Stimulated activated CD4-positive, alpha-beta T cell treated with anti-CD3 and anti-CD28 coated beads, Interleukin-1b, Interleukin-23, amount 100 ng/mL, for 1 hour (primary cell): Measurements from ENCODE around the gene LMNTD2.

Source experiments
- DNase-seq, 2 donors: peaks; one replicate each; pipeline ENCODE4 v3.0.0-alpha.2; 2020; ENCODE audit warnings: low read depth in 2 of 2

Gene LMNTD2

DNA sequence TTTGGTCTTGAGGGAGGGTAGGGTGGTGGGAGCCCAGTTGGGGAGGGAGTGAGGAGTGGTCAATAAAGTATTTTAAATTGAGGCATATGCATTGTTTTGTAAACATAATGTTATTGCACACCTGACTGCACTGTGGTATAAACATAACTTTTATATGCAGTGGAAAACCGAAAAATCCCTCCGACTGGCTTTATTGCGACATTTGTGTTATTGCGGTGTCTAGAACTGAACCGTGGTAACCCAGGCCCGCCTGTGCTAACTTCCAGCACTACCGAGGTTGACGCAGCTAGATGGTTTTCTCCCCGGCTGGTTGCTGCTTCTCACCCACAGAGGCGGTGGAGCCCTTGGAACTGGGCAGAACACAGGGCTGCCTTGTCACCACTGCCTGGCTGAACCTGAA, 45.9 kb downstream of the LMNTD2 start:
- no peak for DNase-seq

DNA sequence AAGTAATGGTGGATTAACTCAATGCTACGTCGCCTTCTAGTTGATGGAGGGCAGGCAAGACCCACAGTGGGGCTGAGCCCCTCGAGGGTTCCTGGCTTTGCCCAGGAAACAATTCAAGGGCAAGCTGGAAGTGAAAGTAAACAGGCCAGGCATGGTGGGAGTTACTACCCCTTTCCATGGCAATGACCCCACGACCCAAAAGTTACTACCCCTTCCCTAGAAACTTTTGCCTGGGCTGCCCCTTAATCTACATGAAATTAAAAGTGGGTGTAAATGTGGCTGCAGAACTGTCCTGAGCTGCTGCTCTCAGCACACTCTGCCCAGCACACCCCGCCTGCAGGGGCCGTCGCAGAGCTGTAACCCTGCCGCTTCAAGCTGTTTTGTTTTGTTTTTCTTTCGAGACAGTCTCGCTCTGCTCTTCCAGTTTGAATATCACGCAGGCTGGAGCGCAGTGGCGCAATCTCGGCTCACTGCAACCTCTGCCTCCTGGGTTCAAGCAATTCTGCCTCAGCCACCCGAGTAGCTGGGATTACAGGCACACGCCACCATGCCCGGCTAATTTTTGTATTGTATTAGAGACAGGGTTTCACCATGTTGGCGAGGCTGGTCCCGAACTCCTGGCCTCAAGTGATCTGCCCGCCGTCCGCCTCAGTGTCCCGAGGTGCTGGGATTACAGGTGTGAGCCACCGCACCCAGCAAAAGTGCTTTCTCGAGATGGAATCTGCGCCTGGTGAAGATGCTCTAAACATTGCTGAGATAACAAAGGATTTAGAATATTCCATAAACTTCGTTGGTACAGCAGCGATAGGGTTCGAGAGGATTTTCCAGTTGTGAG, 47.6 kb downstream of the LMNTD2 start:
- no peak for DNase-seq

GRCh38 chr11:508956-509355, 51.6 kb downstream of the LMNTD2 start:
- DNase-seq = no peak

- no peak for DNase-seq
These were observed 52.6 kb downstream of the LMNTD2 start for GRCh38 chr11:507727-508515.

GRCh38 chr11:506995-507726, 53.4 kb downstream of the LMNTD2 start, which contains the start of gene RNH1:
Gene RNH1 (minus strand): TSS chr11:507242. CDS start chr11:502162, 5,080 bp downstream.
- peak; percentile 99 for DNase-seq

DNA sequence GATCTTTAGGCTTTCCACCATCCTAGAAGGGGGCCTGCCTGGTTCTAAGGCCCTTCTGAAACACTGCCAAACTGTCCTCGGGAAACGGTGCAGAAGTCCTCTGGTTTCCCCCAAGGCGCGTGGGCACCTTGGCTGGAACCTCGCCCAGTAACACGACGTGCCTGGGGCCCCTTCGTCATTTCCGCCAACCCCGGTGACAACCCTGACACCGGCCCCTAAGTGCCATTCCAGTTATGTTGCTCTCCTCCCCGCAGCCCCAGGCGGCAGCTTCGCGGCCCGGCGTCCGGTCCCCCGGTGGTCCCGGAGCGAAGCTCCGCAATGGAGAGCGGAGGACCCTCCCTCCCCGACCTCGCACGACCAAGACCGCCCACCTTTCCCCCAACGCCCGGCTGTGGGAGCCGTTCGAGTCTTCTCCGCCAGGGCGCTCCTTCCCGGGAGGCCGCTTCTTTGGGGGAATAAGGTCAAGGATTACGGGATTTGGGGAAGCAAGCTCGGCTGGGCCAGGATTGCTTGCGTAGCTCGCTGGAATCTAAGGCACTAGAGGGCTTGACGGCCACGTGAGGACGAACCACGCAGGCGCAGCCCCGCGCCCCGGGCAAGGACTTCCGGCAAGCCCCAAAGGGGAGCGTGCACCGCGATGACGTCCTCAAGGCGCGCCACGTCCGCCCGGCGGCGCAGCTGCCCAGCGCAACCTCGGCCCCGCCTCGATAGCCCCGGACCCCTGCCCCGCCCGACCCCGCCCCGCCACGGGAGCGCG, 54.1 kb downstream of the LMNTD2 start:
- peak; percentile 91 to 94 for DNase-seq

DNA sequence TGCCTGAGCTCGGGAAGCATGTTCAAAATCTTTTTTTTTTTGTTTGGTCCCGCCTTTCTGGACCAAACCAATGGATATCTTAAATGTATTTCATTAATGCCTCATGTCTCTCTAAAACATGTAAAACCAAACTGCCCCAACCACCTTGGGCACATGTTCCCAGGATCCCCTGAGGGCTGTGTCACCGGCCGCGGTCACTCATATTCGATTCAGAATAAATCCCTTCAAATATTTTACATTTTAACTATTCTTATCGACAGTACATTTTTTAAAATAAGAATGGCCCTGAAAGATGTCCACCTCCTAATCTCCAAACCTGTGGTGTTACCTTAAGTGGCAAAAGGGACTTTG, 55.6 kb downstream of the LMNTD2 start:
- DNase-seq = no peak
